Mucosa of rectum (tissue), 2 donors: ENCODE results near the gene SCT.

Experiments used
- H3K27ac ChIP-seq, 2 donors: one replicate each; pipeline ENCODE4 v1.7.0; 2013; ENCODE audit warnings: inconsistent platforms in 2 of 2, low read depth in 2 of 2, low read length in 2 of 2
- H3K27me3 ChIP-seq, 2 donors: one replicate each; pipeline ENCODE4 v1.7.0; 2013; ENCODE audit warnings: low read length in 2 of 2; ENCODE audit not compliant: control insufficient read depth in 2 of 2, insufficient read depth in 2 of 2
- H3K36me3 ChIP-seq, 2 donors: one replicate each; pipeline ENCODE4 v1.7.0; 2013; ENCODE audit warnings: low read length in 2 of 2; ENCODE audit not compliant: control insufficient read depth in 2 of 2, insufficient read depth in 2 of 2
- H3K4me1 ChIP-seq, 2 donors: one replicate each; pipeline ENCODE4 v1.7.0; 2013; ENCODE audit warnings: low read length in 2 of 2, mild to moderate bottlenecking in 1 of 2; ENCODE audit not compliant: control insufficient read depth in 2 of 2, insufficient read depth in 2 of 2
- H3K4me3 ChIP-seq, 2 donors: one replicate each; pipeline ENCODE4 v1.7.0; 2013; ENCODE audit warnings: low read length in 2 of 2
- H3K9ac ChIP-seq, 2 donors: one replicate each; pipeline ENCODE4 v1.7.0; 2013; ENCODE audit warnings: low read length in 2 of 2, low read depth in 1 of 2, mild to moderate bottlenecking in 1 of 2
- H3K9me3 ChIP-seq, 2 donors: one replicate each; pipeline ENCODE4 v1.7.0; 2013; ENCODE audit warnings: low read length in 2 of 2; ENCODE audit not compliant: control insufficient read depth in 2 of 2
- donor health status: healthy.
- donor health status: Normal muscosa, but diverticular disease.

SCT gene

GRCh38 chr11:616320-617198 is 10.4 kb downstream of the SCT start:
- peak overlapping the region; percentile 98 to 99 for H3K27ac ChIP-seq
- H3K27me3 ChIP-seq, result no peaks in the 10 kb centered on the region
- peak overlapping the region; percentile 80 to 88 for H3K4me3 ChIP-seq
- no peaks in the 10 kb centered on the region for H3K9me3 ChIP-seq
- peaks cover 17 to 23% of the 10 kb centered on the region in 2 donors for H3K36me3 ChIP-seq
- peaks cover 35 to 37% of the 10 kb centered on the region in 2 donors for H3K4me1 ChIP-seq
- peak overlapping the region in 1 of 2 donors; percentile 95 for H3K9ac ChIP-seq

- no peaks in the 10 kb centered on the region for H3K9me3 ChIP-seq
Observed at GRCh38 chr11:615504-616319, 11.3 kb downstream of the SCT start, which contains the start of gene IRF7. IRF7 (minus strand) TSS chr11:615950; CDS start chr11:615364, 586 bp downstream.

GRCh38 chr11:614623-615503 is 12.1 kb downstream of the SCT start:
- Histone ChIP-seq H3K4me1 (peaks cover 39 to 42% of the 10 kb centered on the region in 2 donors), H3K4me3 (peak overlapping the region; percentile 80 to 88), H3K9ac (peak overlapping the region; percentile 88 to 95), H3K36me3 (peaks cover 29 to 36% of the 10 kb centered on the region in 2 donors), H3K9me3 (no peaks in the 10 kb centered on the region), H3K27ac (peak overlapping the region; percentile 98 to 99), H3K27me3 (no peaks in the 10 kb centered on the region)

More at GRCh38 chr11:615504-616319, 11.3 kb downstream of the SCT start, which contains the start of gene IRF7:
- H3K9ac ChIP-seq, result peak within 1 kb of the TSS; percentile 88 to 95
- no peaks in the 10 kb centered on the region for H3K27me3 ChIP-seq
- H3K27ac ChIP-seq, result peak within 1 kb of the TSS; percentile 98 to 99
- H3K4me1 ChIP-seq, result peaks cover 39 to 42% of the 10 kb centered on the region in 2 donors
- H3K36me3 ChIP-seq, result peaks cover 26 to 32% of the 10 kb centered on the region in 2 donors
- H3K4me3 ChIP-seq, result peak within 1 kb of the TSS; percentile 80 to 88

GRCh38 chr11:614021-614622 is 12.9 kb downstream of the SCT start:
- Histone ChIP-seq H3K27me3 (no peaks in the 10 kb centered on the region), H3K27ac (peak overlapping the region; percentile 98 to 99), H3K36me3 (peaks cover 34 to 40% of the 10 kb centered on the region in 2 donors), H3K9me3 (no peaks in the 10 kb centered on the region), H3K4me3 (peak overlapping the region; percentile 59 to 88), H3K9ac (peak overlapping the region; percentile 56 to 95), H3K4me1 (peaks cover 39 to 42% of the 10 kb centered on the region in 2 donors)

- peak overlapping the region in 1 of 2 donors; percentile 95 for H3K9ac ChIP-seq
- H3K4me1 ChIP-seq, result peaks cover 39 to 42% of the 10 kb centered on the region in 2 donors
- peaks cover 40 to 47% of the 10 kb centered on the region in 2 donors for H3K36me3 ChIP-seq
- H3K27ac ChIP-seq, result peak overlapping the region; percentile 98 to 99
- no peaks in the 10 kb centered on the region for H3K9me3 ChIP-seq
- H3K4me3 ChIP-seq, result peak overlapping the region; percentile 59 to 88
- no peaks in the 10 kb centered on the region for H3K27me3 ChIP-seq
Observed at GRCh38 chr11:613369-613968, 13.5 kb downstream of the SCT start.

GRCh38 chr11:612961-613300 is 14.1 kb downstream of the SCT start:
- Histone ChIP-seq H3K27ac (peak overlapping the region; percentile 76 to 82), H3K4me1 (peaks cover 39 to 42% of the 10 kb centered on the region in 2 donors), H3K9ac (peak overlapping the region; percentile 24 to 41), H3K27me3 (no peaks in the 10 kb centered on the region), H3K4me3 (no peak overlapping the region), H3K9me3 (no peaks in the 10 kb centered on the region), H3K36me3 (peaks cover 45 to 47% of the 10 kb centered on the region in 2 donors)

- Histone ChIP-seq H3K36me3 (peaks cover 49 to 52% of the 10 kb centered on the region in 2 donors), H3K9me3 (no peaks in the 10 kb centered on the region), H3K4me1 (peaks cover 39 to 42% of the 10 kb centered on the region in 2 donors), H3K9ac (peak overlapping the region; percentile 24 to 41), H3K27ac (peak overlapping the region; percentile 76 to 82), H3K27me3 (no peaks in the 10 kb centered on the region), H3K4me3 (no peak overlapping the region)
Observed at GRCh38 chr11:612201-612960, 14.6 kb downstream of the SCT start.

- Histone ChIP-seq H3K9ac (no peak overlapping the region), H3K36me3 (peaks cover 59 to 63% of the 10 kb centered on the region in 2 donors), H3K27me3 (no peaks in the 10 kb centered on the region), H3K4me3 (no peak overlapping the region), H3K27ac (peak overlapping the region; percentile 76 to 82), H3K9me3 (no peaks in the 10 kb centered on the region), H3K4me1 (peaks cover 35 to 42% of the 10 kb centered on the region in 2 donors)
Observed at GRCh38 chr11:611001-611996, 15.7 kb downstream of the SCT start.
